GM19397 (cell line): Measurements from ENCODE around the gene FARP1.

Experiments
- ATAC-seq: cut with Tn5 transposase; IDR thresholded peaks from one replicate; pipeline ENCODE4 v1.9.1; 2021; ENCODE audit warnings: mild to moderate bottlenecking, moderate library complexity; ENCODE audit not compliant: unreplicated experiment

The FARP1 gene

DNA sequence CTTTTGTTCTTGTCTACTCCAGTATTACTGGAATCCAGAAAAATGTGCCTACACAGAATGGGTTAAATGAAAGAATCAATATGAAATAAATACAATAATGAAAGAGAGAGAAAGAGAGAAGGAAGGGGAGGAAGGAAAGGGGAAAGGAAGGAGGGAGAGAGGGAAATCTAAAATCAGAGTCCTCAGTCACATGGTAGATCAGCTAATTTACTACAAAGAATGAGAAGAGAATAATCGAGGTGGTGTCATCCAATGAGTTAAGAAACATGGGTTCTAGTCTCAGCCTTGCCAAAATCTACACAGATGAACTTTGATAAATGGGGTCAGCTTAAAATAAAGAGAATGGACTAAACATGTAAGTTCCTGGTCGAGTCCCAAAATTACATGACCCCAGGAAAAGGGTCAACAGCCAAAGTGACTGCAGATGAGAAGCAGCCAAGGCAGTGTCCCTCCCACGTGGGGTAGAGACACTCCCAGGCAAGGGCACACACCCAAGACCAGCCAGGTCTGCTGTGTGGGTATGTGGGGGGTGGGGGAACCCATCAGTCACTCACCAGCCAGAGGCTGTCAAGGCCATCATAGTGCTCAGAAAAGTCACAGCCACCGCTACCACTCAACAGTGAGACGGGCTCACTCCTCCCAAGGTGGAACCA lies 330.4 kb downstream of the FARP1 start:
- ATAC-seq, result no peak

DNA sequence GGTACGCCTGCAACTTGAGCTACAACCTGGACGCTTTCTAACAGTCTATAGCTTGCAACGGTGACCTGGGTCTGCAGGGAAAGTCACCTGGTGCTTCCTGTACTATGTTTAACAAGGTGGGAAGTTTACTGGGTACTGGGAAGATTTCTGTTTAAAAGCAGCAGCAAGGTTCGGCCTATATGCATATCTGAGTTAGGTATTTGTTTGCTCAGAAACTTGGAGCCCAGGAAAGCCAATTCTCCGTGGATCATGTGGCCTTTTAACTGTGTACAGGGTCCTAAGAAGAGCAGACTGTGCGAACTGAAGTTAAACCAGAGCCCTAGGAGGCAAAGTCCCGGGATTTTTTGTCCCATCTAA lies 330.9 kb downstream of the FARP1 start:
- no peak for ATAC-seq

GRCh38 chr13:98474292-98474691 lies 331.4 kb downstream of the FARP1 start:
- no peak for ATAC-seq

DNA sequence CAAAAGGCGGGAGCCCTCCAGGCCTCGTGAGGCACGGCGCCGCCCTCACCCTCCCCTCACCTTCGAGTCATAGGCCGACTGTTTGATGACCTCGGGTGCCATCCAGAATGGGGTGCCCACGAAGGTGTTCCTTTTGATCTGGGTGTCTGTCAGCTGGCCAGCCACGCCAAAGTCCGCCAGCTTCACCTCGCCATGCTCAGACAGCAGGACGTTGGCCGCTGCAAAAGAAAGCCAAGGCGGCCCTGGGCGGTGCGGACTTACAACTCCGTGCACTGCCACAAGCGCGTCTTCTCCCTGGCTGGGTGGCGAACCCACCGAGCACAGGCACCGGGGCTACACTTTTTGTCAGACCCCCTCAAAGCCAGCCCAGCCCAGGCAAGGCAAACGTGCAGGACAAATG lies 331.9 kb downstream of the FARP1 start:
- no peak for ATAC-seq

DNA sequence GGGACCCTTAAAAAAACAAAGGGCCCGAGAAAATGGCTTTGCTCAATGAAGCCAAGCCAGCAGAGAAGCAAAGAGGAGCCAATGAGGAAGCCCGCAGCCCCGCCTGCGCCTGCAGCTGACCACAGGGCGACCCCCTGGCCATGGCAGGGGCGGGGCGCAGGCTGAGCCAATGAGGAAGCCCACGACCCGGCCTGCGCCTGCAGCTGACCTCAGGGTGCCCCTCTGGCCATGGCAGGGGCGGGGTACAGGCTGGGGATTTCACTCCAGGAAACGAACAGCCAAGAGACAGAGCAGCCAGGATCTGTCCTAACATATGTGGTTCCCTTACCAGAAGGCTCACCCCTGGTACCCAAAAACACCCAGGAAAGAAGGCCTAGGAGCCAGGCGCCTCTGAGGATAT lies 332.6 kb downstream of the FARP1 start:
- ATAC-seq, result no peak

DNA sequence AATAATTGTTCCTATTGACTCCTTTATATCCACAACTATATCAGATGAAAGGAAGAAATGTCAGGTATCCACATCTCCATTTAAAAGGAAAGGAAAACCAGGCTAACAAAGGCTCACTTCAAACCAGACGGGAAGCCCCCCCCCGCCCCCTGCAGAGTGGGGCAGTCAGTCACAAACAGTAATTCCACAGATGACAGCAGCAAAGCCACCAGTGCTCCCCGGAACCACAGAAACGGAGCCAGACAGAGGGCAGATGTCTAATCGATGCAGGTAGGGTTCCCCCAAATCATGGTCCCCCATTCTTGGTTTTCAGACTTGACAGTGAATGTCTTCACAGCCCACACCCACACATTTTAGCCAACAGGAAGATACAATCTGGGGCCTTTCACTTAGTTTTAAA lies 333.2 kb downstream of the FARP1 start:
- ATAC-seq, result peak; percentile 20

GRCh38 chr13:98476538-98476966 lies 333.7 kb downstream of the FARP1 start:
- peak; percentile 93 for ATAC-seq

DNA sequence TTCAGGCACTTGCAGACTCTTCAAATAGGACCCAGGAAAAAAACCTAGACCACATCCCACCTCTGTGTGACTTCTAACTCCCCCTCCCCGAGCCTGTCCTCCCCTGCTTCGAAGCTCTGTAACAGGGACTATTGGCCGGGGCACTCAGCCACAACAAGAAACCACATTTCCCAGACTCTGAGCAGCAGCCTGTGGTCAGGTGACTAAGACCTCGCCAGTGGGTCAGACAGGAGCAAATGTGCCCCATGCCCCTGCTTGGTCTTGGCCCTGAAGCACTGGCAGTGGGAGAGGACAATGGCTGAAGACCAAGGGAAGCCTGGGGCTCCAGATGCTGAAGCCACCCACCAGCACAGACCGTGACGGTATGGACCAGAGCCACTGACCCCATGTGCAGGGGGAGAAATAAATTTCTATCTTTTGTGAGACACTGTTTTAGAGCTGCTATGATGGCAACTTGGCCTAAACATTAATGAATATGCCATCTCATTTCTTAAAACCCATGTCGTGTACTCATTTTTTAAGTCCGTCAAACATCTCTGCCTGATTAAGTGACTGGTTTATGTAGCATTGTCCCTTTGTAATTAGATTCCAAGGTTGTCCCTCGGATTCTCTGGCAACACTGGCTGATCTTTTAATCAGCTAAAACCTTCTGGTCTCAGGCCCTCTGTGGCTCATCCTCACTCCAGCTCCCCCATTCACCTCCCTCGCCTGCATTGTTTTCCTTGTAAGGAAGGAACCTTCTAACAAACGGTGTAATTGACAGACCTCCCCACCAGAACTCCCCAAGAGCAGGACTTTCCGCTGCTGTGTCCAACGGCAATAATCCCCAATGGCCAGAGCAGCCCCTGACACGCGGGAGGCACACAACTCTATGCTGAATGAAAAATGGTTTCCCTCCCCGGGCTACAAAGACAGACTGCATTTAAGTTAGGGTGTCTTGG lies 335.6 kb downstream of the FARP1 start:
- peak; percentile 36 for ATAC-seq

DNA sequence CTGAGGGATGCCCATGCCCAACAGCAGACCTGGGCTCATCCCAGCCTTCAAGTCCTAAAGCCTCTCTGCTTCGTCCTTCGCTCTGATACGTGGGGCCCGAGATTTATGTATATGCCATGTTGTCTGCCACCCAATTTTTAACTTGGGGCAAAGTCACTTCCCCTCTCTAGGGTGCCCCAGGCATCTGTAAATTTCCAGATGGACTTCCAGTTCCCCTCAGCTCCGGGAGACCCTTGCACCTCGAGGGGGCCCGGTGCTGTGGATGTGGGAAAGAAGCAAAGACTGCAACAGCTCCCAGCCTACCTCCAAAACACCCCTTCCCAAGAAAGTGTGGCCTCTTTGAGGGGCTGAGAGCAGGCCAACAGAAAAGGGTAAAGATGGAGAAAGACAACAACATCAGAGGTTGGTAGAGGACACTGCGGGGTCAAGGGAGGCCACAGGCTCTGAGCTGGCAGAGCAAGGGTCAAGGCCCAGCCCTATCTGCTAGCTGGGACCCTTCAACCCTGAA lies 336.7 kb downstream of the FARP1 start:
- no peak for ATAC-seq

DNA sequence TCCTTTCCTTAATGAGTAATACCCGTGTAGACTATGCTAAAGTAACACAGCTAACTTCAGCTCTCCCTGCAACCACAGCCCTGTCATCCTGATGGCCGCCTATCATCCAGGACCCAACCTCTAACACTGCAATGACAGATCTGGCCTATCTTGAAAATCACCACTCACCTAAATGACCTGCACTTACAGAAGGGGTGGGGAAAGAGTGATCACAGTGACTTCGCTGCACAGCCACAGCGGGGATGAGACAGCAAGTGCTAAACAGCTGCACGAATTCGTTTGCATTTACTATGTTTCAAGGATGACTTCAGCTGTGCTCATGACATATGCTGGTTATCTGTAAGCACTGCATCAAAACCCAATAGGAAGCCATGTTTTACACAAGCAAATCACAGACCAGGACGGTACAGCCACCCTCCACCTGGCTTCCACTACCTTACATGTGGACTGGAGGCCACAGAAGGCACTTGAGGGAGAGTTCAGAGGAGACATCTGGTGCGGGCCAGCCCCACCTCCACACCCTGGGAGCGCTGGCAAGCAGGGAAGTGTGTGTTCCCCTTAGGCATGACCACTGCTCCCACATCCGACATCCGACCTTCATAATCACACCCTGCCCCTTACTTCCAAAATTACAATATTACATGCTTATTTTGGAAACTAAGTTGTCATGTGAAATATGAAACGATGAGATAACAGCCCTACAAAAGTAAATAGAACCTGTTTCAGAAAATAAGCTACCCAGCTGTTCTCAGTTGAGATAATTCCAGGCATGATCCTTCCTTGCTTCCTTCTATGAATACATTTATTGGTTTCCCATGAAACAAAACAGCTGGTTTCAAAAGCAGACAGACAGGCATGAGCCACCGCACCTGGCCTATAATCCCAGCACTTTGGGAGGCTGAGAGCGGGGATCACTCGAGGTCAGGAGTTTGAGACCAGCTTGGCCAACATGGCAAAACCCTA lies 338.3 kb downstream of the FARP1 start:
- ATAC-seq, result peak; percentile 38

GRCh38 chr13:98482476-98483444 lies 339.9 kb downstream of the FARP1 start:
- no peak for ATAC-seq

DNA sequence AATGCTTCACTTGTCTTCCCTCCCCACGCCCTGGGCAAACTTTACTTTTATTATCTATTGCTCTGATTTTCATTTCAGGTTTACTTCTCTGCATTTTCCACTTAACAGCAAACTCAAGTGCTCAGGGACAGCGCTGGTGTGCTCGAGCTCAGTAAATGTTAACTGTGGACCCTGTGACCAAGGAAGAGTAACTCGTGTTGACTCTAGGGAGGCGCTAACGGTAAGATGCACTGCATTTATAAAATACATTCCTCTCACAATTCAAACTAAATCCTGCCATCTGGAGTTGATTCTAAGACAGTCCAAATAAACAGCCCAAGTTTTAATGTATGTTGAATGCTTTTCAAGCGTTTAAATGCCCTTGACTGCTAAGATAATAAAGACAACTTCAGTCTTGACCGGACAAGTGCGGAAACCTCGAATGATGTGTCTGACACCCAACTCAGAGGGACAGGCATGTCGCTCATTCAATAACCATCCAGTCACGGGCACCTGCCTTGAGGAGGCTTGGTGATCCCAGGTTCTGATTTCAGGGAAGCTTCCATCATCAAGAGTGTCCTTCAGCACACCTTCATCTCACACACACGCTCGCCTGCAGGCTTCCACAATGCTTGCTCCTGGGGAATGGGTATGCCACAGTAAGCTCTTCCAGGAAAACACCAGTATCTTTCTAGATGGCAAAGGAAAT lies 340.9 kb downstream of the FARP1 start:
- ATAC-seq, result no peak

DNA sequence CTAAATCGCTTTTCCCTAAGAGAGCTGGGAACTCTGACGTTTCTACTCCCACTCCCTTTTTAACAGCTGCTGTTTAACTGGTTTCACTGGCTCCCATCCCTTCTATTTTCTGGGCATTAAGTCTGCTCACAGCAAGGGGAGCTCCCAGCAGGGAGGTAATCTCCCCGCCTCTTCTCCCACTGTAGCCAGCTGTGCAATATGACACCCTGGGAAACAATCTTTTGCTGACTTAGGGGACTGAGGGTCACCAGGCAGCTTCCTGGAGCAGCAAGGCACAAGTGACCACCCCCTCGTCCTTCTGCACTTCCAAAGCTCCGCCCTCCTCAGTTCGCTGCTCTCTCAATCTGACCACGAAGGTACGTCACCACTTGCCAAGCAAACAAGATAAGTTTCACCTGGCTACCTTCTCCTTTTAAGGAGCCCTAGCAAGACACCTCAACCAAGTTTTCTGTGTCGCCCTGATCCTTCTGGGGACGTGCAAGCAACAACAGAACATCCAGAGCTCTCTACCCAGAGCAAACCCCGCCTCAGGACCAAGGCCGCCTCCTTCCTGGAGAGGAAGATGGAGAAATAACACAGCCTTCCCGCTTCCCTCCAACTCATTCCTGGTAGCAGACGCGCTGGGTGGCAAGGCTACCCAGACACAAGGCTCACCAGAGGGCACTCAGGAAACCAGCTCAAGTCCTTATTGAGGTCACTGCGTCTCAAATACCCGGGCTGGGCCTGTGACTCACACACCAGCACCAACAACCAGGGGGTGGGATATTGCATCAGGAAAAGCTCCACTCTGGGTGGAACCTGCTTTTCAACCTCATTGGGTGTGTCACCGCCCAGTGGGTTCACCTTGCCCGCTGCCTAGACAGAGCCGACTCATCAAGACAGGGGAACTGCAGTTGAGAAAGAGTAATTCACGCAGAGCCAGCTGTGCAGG lies 341.7 kb downstream of the FARP1 start:
- ATAC-seq, result no peak

DNA sequence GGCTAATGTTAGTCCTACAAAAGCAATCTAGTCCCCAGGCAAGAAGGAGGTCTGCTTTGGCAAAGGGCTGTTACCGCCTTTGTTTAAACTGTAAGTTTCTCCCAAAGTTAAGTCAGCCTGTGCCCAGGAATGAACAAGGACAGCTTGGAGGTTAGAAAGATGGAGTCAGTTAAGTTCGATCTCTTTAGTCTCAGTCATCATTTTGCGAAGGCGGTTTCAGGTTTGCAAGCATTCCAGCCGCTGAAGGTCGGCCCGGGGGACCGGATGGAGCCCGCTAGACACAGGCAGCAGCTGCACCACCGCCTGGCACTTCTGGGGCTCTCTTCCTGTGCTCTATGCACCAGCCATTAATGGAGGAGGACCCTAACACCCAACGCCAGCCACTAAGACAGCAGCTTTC lies 342.7 kb downstream of the FARP1 start:
- ATAC-seq, result no peak

GRCh38 chr13:98486412-98486811 lies 343.5 kb downstream of the FARP1 start:
- no peak for ATAC-seq

DNA sequence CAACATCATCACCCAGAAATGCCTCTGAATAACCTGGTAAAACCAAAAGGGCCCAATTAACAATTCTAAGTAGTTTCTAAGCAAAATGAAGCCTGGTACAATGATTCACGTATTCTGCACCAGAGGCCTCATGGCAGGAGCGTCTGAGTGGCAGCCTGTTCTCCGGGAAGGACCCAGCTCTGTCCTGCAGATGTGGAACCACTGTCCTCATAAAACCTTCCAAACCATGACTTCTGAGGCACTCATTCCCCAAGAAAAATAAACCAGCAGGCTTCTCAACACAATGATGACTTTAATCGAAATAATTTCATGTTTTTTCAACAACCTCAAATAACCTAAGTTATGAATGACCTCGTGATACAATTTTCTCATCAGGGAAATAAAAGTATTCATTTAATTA lies 344.1 kb downstream of the FARP1 start:
- no peak for ATAC-seq

DNA sequence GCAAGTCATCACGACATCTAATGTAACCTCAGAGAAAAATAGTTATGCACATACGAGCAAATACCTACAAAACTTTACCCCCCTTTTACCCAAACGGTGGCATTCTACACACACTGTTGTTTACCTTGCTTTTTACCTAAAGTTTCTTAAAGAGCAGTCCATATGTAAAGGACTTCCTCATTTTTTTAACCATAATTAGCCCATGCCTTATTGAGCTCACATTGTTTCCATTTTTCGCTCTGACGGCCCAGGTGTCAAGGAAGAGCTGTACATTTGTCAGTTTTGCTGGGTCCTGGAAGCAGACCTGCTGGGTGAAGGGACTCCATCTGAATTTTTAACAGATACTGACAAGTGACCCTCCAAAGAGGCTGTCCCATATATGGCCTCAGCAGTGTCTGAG lies 344.6 kb downstream of the FARP1 start:
- ATAC-seq, result no peak

GRCh38 chr13:98488736-98489135 lies 345.8 kb downstream of the FARP1 start:
- ATAC-seq, result peak; percentile 57
